Ishikawa (cell line): ENCODE data around the gene KRTAP5-5.

Experiments
- CEBPB ChIP-seq: IDR thresholded peaks from 2 replicates; pipeline ENCODE4 v1.6.1; 2012
- EGR1 ChIP-seq: IDR thresholded peaks from 2 replicates; pipeline ENCODE4 v1.6.1; 2012
- EP300 ChIP-seq: IDR thresholded peaks from 2 replicates; pipeline ENCODE4 v1.6.1; 2012; ENCODE audit warnings: borderline replicate concordance
- FOXM1 ChIP-seq: IDR thresholded peaks from 2 replicates; pipeline ENCODE4 v1.6.1; 2012; ENCODE audit warnings: low read depth, borderline replicate concordance
- RAD21 ChIP-seq: IDR thresholded peaks from 2 replicates; pipeline ENCODE4 v1.6.1; 2012; ENCODE audit warnings: low read depth
- TEAD4 ChIP-seq: IDR thresholded peaks from 2 replicates; pipeline ENCODE4 v1.6.1; 2012
- YY1 ChIP-seq: IDR thresholded peaks from 2 replicates; pipeline ENCODE4 v1.6.1; 2012; ENCODE audit warnings: low read depth
- ZBTB7A ChIP-seq: IDR thresholded peaks from 2 replicates; pipeline ENCODE4 v1.6.1; 2012; ENCODE audit warnings: low read depth

GRCh38 chr11:1632053-1632714, 2.6 kb downstream of the KRTAP5-5 start:
- TF ChIP-seq YY1: no peak
- no peak for TF ChIP-seq ZBTB7A
- TF ChIP-seq RAD21: no peak
- TF ChIP-seq FOXM1: no peak
- TF ChIP-seq TEAD4: no peak
- no peak for TF ChIP-seq EGR1
- TF ChIP-seq CEBPB: no peak
- no peak for TF ChIP-seq EP300
